ENCODE measurements around the gene APOBEC3G. TPM values are rescaled to one million over a fixed set of nuclear protein-coding genes. Genes with fewer than 3 reads are reported as not detected.

APOBEC3G gene
- total RNA-seq, 2 experiments from 2014 or later = 45.9 to 47.4 TPM

Other genes with a start within 250 kb of the APOBEC3G start
- 1 to 10 TPM; 1.3 to 1.4 TPM for gene NPTXR, start 233.2 kb upstream of the APOBEC3G start, total RNA-seq
- gene CBX6, start 205.1 kb upstream of the APOBEC3G start, total RNA-seq = 100 to 1,000 TPM in 1 of 2 experiments, 10 to 100 TPM in 1; 96.1 to 112 TPM
- not detected for gene APOBEC3A, start 119.7 kb upstream of the APOBEC3G start, total RNA-seq
- gene APOBEC3B, start 94.9 kb upstream of the APOBEC3G start, total RNA-seq = 1 to 10 TPM; 8.0 to 8.5 TPM
- gene APOBEC3C, start 63.0 kb upstream of the APOBEC3G start, total RNA-seq = 10 to 100 TPM; 75.3 to 98.5 TPM
- 10 to 100 TPM; 27.0 to 28.2 TPM for gene APOBEC3D, start 56.1 kb upstream of the APOBEC3G start, total RNA-seq
- 10 to 100 TPM; 19.0 to 24.5 TPM for gene APOBEC3F, start 36.4 kb upstream of the APOBEC3G start, total RNA-seq
- gene APOBEC3H, start 20.0 kb downstream of the APOBEC3G start, total RNA-seq = 1 to 10 TPM; 5.2 to 7.3 TPM
- gene CBX7, start 75.4 kb downstream of the APOBEC3G start, total RNA-seq = 10 to 100 TPM; 19.9 to 20.3 TPM
- 1 to 10 TPM; 2.5 to 3.4 TPM for gene PDGFB, start 167.7 kb downstream of the APOBEC3G start, total RNA-seq
- gene RPL3, start 242.3 kb downstream of the APOBEC3G start, total RNA-seq = 1,000 to 10,000 TPM; 2,519 to 3,155 TPM

Measured in activated CD4-positive, alpha-beta T cell treated with anti-CD3 and anti-CD28 coated beads for 36 hours (primary cell).